A549 (cell line): ENCODE data around the gene ADAMTS2. TPM values are rescaled to one million over a fixed set of nuclear protein-coding genes. Genes with fewer than 3 reads are reported as not detected.

Experiments used
- ATAC-seq, 2 experiments: fragments of 200-7000 bp in 1 of 2; fragments of >200 bp in 1 of 2; cut with Nextera tagmentation in 1 of 2; cut with Tn5 transposase in 1 of 2; 3 replicates each; pipeline versions ENCODE4 v1.8.0 to v1.9.1; 2018 to 2020; ENCODE audit warnings: mild to moderate bottlenecking in 1 of 2, moderate library complexity in 1 of 2
- CTCF ChIA-PET: fragments of 300-600 bp; sonication (Branson Sonifier 250); formaldehyde crosslinking; extraction: SDS; loops from one replicate; lab custom pipeline; 2021; ENCODE audit warnings: antibody characterized with exemption, inconsistent platforms; lab: Yijun Ruan, JAX
- POLR2A ChIA-PET: fragments of 350-600 bp; formaldehyde crosslinking; extraction: SDS; loops from one replicate; lab custom pipeline; 2021; ENCODE audit warnings: antibody characterized with exemption, inconsistent platforms; lab: Yijun Ruan, JAX
- DNase-seq, 2 experiments: peaks; one replicate each; pipeline versions ENCODE4 v3.0.0 to v3.0.0-alpha.2; 2011 to 2016; ENCODE audit warnings: low read depth in 1 of 2, low spot score in 1 of 2
- FAIRE-seq: peaks from 2 replicates; lab custom pipeline; 2011; peaks lifted over from hg19 to GRCh38; lab: Jason Lieb, UNC
- H3K27ac ChIP-seq, 2 experiments: fragments of >200 bp; sonication (Bioruptor Twin); formaldehyde crosslinking; 3 replicates each; pipeline ENCODE4 v1.5.1; 2016 to 2017
- H3K4me1 ChIP-seq: fragments of >200 bp; sonication (Bioruptor Twin); formaldehyde crosslinking; 3 replicates; pipeline ENCODE4 v1.6.1; 2016
- H3K4me2 ChIP-seq: fragments of >200 bp; sonication (Bioruptor Twin); formaldehyde crosslinking; 3 replicates; pipeline ENCODE4 v1.6.1; 2016
- H3K4me3 ChIP-seq: fragments of >200 bp; sonication (Bioruptor Twin); formaldehyde crosslinking; 3 replicates; pipeline ENCODE4 v1.5.1; 2016
- H3K9me3 ChIP-seq: fragments of >200 bp; sonication (Bioruptor Twin); formaldehyde crosslinking; 3 replicates; pipeline ENCODE4 v1.6.1; 2016
- BCL3 ChIP-seq: fragments of >200 bp; sonication (Bioruptor Twin); formaldehyde crosslinking; IDR thresholded peaks from 3 replicates; pipeline ENCODE4 v1.6.1; 2016
- CHD2 ChIP-seq: fragments of 150-350 bp; IDR thresholded peaks from 2 replicates; pipeline ENCODE4 v1.6.1; 2014; ENCODE audit warnings: low read length; ENCODE audit not compliant: partially characterized antibody
- CHD4 ChIP-seq: fragments of 200-600 bp; sonication (generic); IDR thresholded peaks from 2 replicates; pipeline ENCODE4 v1.6.1; 2016; ENCODE audit warnings: antibody characterized with exemption, mild to moderate bottlenecking, borderline replicate concordance
- EP300 ChIP-seq, 2 experiments: fragments of >200 bp; sonication (Bioruptor Twin); formaldehyde crosslinking; IDR thresholded peaks; 2 replicates in 1 of 2; 3 replicates in 1 of 2; pipeline ENCODE4 v1.6.1; 2016 to 2017
- GATA3 ChIP-seq: IDR thresholded peaks from 2 replicates; pipeline ENCODE4 v1.6.1; 2012; ENCODE audit warnings: borderline replicate concordance
- HMGXB4 ChIP-seq: fragments of 250-450 bp; sonication (Bioruptor Pico); IDR thresholded peaks from 2 replicates; pipeline ENCODE4 v1.5.0; 2021; ENCODE audit warnings: mild to moderate bottlenecking, moderate library complexity, borderline replicate concordance
- HOXB13 ChIP-seq: fragments of 250-450 bp; sonication (Bioruptor Pico); IDR thresholded peaks from 2 replicates; pipeline ENCODE4 v1.5.0; 2020; ENCODE audit warnings: low read depth, mild to moderate bottlenecking, moderate library complexity
- HOXB5 ChIP-seq: fragments of 250-450 bp; sonication (Bioruptor Pico); IDR thresholded peaks from 2 replicates; pipeline ENCODE4 v1.5.0; 2020; ENCODE audit warnings: mild to moderate bottlenecking, moderate library complexity
- JUN ChIP-seq, 2 experiments: fragments of >200 bp; sonication (Bioruptor Twin); formaldehyde crosslinking; IDR thresholded peaks; 2 replicates in 1 of 2; 3 replicates in 1 of 2; pipeline ENCODE4 v1.6.1; 2016 to 2017
- JUNB ChIP-seq: fragments of >200 bp; sonication (Bioruptor Twin); formaldehyde crosslinking; IDR thresholded peaks from 2 replicates; pipeline ENCODE4 v1.6.1; 2016
- KDM1A ChIP-seq: fragments of 200-600 bp; sonication (generic); IDR thresholded peaks from 2 replicates; pipeline ENCODE4 v1.6.1; 2016; ENCODE audit warnings: low read depth, mild to moderate bottlenecking
- KDM5A ChIP-seq: fragments of 200-600 bp; sonication (generic); IDR thresholded peaks from 2 replicates; pipeline ENCODE4 v1.6.1; 2016; ENCODE audit warnings: antibody characterized with exemption, mild to moderate bottlenecking
- MAFK ChIP-seq: fragments of 450-650 bp; IDR thresholded peaks from 2 replicates; pipeline ENCODE4 v1.6.1; 2014; ENCODE audit not compliant: partially characterized antibody
- MAZ ChIP-seq: fragments of 150-350 bp; IDR thresholded peaks from 2 replicates; pipeline ENCODE4 v1.6.1; 2014; ENCODE audit warnings: antibody characterized with exemption, low read depth, low read length, borderline replicate concordance
- NFE2L2 ChIP-seq: fragments of 150-350 bp; conservative IDR thresholded peaks from 2 replicates; pipeline ENCODE4 v1.6.1; 2014; ENCODE audit warnings: low read length
- NR3C1 ChIP-seq: fragments of >200 bp; sonication (Bioruptor Twin); formaldehyde crosslinking; IDR thresholded peaks from 3 replicates; pipeline ENCODE4 v1.6.1; 2017
- SREBF2 ChIP-seq: fragments of 450-650 bp; IDR thresholded peaks from 2 replicates; pipeline ENCODE4 v1.6.1; 2014; ENCODE audit warnings: mild to moderate bottlenecking, moderate library complexity
- ZNF302 ChIP-seq: fragments of 250-450 bp; sonication (Bioruptor Pico); IDR thresholded peaks from 2 replicates; pipeline ENCODE4 v1.9.0; 2021; ENCODE audit warnings: inconsistent platforms, mild to moderate bottlenecking, moderate library complexity
- WGBS: methylation state at CpG from one replicate; pipeline ENCODE4 v1.1.6; 2017; ENCODE audit errors: missing lambda C conversion rate; 5-methylcytosine and 5-hydroxymethylcytosine counted together
- polyA plus RNA-seq, 4 experiments: library from polyadenylated mRNA; depleted of rRNA in 3 of 4; stranded (reverse); fragments of >200 nt; fragmentation: RNase III in 1 of 4; extraction: RNeasy Plus Mini Kit Qiagen cat#74134 plus additional on column Dnase treatment in 1 of 4; gene quantifications; 2 replicates in 3 of 4; 3 replicates in 1 of 4; pipeline ENCODE4 v1.2.3, GENCODE V29; 2011 to 2017
- TF ChIP-seq, protein P1 (sequence below): fragments of >200 bp; sonication (Bioruptor Twin); formaldehyde crosslinking; IDR thresholded peaks from 3 replicates; pipeline ENCODE4 v1.5.1; 2016

ADAMTS2 gene
- polyA plus RNA-seq, 2 of the 4 experiments (the other 2 are of a cell fraction) = not detected

- no peak overlapping the region for H3K4me3 ChIP-seq
- no peak overlapping the region for H3K4me2 ChIP-seq
- POLR2A ChIA-PET = no interaction called here
- H3K27ac ChIP-seq = no peak overlapping the region
- TF ChIP-seq HMGXB4 (CRISPR knock-in tag) (no peak), BCL3 (no peak), KDM5A (no peak), HOXB13 (CRISPR knock-in tag) (no peak), HOXB5 (CRISPR knock-in tag) (no peak), CHD4 (no peak), EP300 (IDR thresholded peaks at IDR 0.05) (no peak), GATA3 (no peak), SREBF2 (no peak), KDM1A (no peak), NR3C1 (no peak), CHD2 (no peak), MAFK (no peak), ZNF302 (no peak), NFE2L2 (no peak)
- ATAC-seq = no peak
- no peak for FAIRE-seq
- WGBS = 45% methylated on average over 17 of the region's 23 CpGs
- no peak for DNase-seq
- no peaks in the 10 kb centered on the region for H3K4me1 ChIP-seq
- H3K9me3 ChIP-seq = peaks cover 11% of the 10 kb centered on the region; the same call in 2 of the 3 replicates
- CTCF ChIA-PET = no interaction called here
Observed at GRCh38 chr5:179263391-179264052, 81.7 kb downstream of the ADAMTS2 start.

DNA sequence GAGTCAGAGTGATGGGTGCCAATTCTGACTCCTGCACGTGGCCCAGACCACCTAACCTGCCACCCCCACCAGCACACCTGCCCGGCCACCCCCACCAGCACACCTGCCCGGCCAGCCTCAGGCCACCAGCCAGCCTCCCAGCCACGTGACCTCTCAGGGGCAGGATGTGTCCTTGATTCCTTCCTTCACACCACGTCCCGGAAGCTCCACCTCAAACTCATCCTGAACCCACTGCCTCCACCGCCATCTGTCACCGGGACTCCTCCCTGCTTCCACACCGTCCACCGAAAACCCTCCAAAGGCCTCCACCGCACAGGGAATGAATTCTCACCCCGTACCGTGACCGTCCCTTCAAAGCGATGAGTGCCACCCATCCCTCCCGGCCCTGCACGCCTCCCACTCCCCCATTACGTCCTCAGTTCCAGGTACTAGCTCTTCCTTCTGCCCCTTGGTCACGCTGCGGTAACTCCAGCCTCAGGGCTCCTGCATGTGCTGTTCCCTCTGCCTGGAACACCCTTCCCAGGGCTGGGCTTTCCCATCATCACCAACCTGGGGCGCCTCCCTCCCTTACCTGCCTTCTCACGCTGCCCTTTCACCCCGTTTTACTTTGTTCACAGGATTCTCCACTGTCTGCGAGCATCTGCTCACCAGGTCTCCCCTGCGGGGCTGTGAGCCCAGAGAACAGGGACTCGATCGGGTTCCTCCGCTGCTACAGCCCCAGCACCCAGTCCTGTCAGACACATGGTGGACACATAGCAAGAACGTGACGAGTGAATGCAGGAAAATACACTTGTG is 82.9 kb downstream of the ADAMTS2 start:
- 41% methylated on average over 29 of the region's 30 CpGs for WGBS
- no peaks in the 10 kb centered on the region for H3K4me1 ChIP-seq
- H3K4me2 ChIP-seq = no peak overlapping the region
- ChIA-PET POLR2A (no interaction called here), CTCF (no interaction called here)
- DNase-seq = no peak
- no peak overlapping the region for H3K4me3 ChIP-seq
- peaks cover 11% of the 10 kb centered on the region; the same call in 2 of the 3 replicates for H3K9me3 ChIP-seq
- TF ChIP-seq JUNB = no peak
- TF ChIP-seq JUN (IDR thresholded peaks at IDR 0.05) = no peak
- TF ChIP-seq MAZ = no peak
- no peak for TF ChIP-seq SREBF2
- TF ChIP-seq KDM5A = no peak
- TF ChIP-seq, protein P1, sequence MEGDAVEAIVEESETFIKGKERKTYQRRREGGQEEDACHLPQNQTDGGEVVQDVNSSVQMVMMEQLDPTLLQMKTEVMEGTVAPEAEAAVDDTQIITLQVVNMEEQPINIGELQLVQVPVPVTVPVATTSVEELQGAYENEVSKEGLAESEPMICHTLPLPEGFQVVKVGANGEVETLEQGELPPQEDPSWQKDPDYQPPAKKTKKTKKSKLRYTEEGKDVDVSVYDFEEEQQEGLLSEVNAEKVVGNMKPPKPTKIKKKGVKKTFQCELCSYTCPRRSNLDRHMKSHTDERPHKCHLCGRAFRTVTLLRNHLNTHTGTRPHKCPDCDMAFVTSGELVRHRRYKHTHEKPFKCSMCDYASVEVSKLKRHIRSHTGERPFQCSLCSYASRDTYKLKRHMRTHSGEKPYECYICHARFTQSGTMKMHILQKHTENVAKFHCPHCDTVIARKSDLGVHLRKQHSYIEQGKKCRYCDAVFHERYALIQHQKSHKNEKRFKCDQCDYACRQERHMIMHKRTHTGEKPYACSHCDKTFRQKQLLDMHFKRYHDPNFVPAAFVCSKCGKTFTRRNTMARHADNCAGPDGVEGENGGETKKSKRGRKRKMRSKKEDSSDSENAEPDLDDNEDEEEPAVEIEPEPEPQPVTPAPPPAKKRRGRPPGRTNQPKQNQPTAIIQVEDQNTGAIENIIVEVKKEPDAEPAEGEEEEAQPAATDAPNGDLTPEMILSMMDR = no peak
- no peak for ATAC-seq
- H3K27ac ChIP-seq = no peak overlapping the region
- FAIRE-seq = no peak
